HCT116 (cell line): ENCODE data around the gene PHF1.

ENCODE experiments used
- EZH2 ChIP-seq: fragments of 200-600 bp; sonication (generic); IDR thresholded peaks from 2 replicates; pipeline ENCODE4 v1.6.1; 2017; ENCODE audit warnings: antibody characterized with exemption, mixed run types
- FOSL1 ChIP-seq: IDR thresholded peaks from 2 replicates; pipeline ENCODE4 v1.6.1; 2012; ENCODE audit warnings: low read depth
- JUND ChIP-seq: IDR thresholded peaks from 2 replicates; pipeline ENCODE4 v1.6.1; 2012
- POLR2A ChIP-seq: IDR thresholded peaks from 2 replicates; pipeline ENCODE4 v1.7.0; 2011; ENCODE audit warnings: borderline replicate concordance; ENCODE audit not compliant: insufficient read depth, insufficient read length; ENCODE audit errors: extremely low read depth
- SIN3A ChIP-seq: IDR thresholded peaks from 2 replicates; pipeline ENCODE4 v1.6.1; 2012; ENCODE audit warnings: low read depth
- SRF ChIP-seq: IDR thresholded peaks from 2 replicates; pipeline ENCODE4 v1.6.1; 2012; ENCODE audit warnings: low read depth
- ZNF274 ChIP-seq: fragments of 200-500 bp; sonication (Bioruptor generic); IDR thresholded peaks from 2 replicates; pipeline ENCODE4 v1.6.1; 2014; ENCODE audit warnings: mild to moderate bottlenecking, low read depth, low read length, inconsistent platforms
- TF ChIP-seq, protein P1 (sequence below): IDR thresholded peaks from 2 replicates; pipeline ENCODE4 v1.6.1; 2012; ENCODE audit warnings: low read depth
- TF ChIP-seq, protein P2 (sequence below), 3 experiments: fragments of 200-600 bp in 1 of 3; sonication (generic) in 1 of 3; IDR thresholded peaks in 2 of 3; conservative IDR thresholded peaks in 1 of 3; 2 replicates each; pipeline ENCODE4 v1.5.1; 2012 to 2017; ENCODE audit warnings: low read depth in 2 of 3, low read length in 2 of 3, antibody characterized with exemption in 1 of 3, borderline replicate concordance in 1 of 3, control low read depth in 1 of 3, mild to moderate bottlenecking in 1 of 3, mixed read lengths in 1 of 3, mixed run types in 1 of 3, moderate library complexity in 1 of 3; ENCODE audit not compliant: insufficient read depth in 1 of 3
- TF ChIP-seq, protein P3 (sequence below): IDR thresholded peaks from 2 replicates; pipeline ENCODE4 v1.6.1; 2012
- TF ChIP-seq, protein P4 (sequence below): IDR thresholded peaks from 2 replicates; pipeline ENCODE4 v1.6.1; 2012

DNA sequence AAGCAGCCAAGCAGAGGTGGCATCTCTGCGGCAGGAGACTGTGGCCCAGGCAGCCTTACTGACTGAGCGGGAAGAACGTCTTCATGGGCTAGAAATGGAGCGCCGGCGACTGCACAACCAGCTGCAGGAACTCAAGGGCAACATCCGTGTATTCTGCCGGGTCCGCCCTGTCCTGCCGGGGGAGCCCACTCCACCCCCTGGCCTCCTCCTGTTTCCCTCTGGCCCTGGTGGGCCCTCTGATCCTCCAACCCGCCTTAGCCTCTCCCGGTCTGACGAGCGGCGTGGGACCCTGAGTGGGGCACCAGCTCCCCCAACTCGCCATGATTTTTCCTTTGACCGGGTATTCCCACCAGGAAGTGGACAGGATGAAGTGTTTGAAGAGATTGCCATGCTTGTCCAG lies 5.9 kb upstream of the PHF1 start:
- no peak for TF ChIP-seq POLR2A
- TF ChIP-seq EZH2: no peak
- TF ChIP-seq, protein P1, sequence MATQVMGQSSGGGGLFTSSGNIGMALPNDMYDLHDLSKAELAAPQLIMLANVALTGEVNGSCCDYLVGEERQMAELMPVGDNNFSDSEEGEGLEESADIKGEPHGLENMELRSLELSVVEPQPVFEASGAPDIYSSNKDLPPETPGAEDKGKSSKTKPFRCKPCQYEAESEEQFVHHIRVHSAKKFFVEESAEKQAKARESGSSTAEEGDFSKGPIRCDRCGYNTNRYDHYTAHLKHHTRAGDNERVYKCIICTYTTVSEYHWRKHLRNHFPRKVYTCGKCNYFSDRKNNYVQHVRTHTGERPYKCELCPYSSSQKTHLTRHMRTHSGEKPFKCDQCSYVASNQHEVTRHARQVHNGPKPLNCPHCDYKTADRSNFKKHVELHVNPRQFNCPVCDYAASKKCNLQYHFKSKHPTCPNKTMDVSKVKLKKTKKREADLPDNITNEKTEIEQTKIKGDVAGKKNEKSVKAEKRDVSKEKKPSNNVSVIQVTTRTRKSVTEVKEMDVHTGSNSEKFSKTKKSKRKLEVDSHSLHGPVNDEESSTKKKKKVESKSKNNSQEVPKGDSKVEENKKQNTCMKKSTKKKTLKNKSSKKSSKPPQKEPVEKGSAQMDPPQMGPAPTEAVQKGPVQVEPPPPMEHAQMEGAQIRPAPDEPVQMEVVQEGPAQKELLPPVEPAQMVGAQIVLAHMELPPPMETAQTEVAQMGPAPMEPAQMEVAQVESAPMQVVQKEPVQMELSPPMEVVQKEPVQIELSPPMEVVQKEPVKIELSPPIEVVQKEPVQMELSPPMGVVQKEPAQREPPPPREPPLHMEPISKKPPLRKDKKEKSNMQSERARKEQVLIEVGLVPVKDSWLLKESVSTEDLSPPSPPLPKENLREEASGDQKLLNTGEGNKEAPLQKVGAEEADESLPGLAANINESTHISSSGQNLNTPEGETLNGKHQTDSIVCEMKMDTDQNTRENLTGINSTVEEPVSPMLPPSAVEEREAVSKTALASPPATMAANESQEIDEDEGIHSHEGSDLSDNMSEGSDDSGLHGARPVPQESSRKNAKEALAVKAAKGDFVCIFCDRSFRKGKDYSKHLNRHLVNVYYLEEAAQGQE: no peak
- TF ChIP-seq, protein P2, sequence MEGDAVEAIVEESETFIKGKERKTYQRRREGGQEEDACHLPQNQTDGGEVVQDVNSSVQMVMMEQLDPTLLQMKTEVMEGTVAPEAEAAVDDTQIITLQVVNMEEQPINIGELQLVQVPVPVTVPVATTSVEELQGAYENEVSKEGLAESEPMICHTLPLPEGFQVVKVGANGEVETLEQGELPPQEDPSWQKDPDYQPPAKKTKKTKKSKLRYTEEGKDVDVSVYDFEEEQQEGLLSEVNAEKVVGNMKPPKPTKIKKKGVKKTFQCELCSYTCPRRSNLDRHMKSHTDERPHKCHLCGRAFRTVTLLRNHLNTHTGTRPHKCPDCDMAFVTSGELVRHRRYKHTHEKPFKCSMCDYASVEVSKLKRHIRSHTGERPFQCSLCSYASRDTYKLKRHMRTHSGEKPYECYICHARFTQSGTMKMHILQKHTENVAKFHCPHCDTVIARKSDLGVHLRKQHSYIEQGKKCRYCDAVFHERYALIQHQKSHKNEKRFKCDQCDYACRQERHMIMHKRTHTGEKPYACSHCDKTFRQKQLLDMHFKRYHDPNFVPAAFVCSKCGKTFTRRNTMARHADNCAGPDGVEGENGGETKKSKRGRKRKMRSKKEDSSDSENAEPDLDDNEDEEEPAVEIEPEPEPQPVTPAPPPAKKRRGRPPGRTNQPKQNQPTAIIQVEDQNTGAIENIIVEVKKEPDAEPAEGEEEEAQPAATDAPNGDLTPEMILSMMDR (IDR thresholded peaks at IDR 0.05 in 2 of 3, conservative IDR thresholded peaks at IDR 0.05 in 1 of 3; ENCODE audit: borderline replicate concordance in 1 of 3, insufficient read depth in 1 of 3, low read depth in 2 of 3, low read length in 2 of 3): no peak
- TF ChIP-seq JUND: no peak
- TF ChIP-seq, protein P3, sequence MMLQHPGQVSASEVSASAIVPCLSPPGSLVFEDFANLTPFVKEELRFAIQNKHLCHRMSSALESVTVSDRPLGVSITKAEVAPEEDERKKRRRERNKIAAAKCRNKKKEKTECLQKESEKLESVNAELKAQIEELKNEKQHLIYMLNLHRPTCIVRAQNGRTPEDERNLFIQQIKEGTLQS: no peak
- TF ChIP-seq SRF: no peak
- TF ChIP-seq SIN3A: no peak
- TF ChIP-seq FOSL1: no peak
- TF ChIP-seq, protein P4, sequence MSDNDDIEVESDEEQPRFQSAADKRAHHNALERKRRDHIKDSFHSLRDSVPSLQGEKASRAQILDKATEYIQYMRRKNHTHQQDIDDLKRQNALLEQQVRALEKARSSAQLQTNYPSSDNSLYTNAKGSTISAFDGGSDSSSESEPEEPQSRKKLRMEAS: no peak
- no peak for TF ChIP-seq ZNF274
